Embryonic facial prominence (tissue), 1 donor: ENCODE measurements around the gene TBX4.

Experiments used
- DNase-seq: peaks from one replicate; pipeline ENCODE4 v3.0.0-alpha.2; 2016; ENCODE audit errors: extremely low spot score

Gene TBX4

DNA sequence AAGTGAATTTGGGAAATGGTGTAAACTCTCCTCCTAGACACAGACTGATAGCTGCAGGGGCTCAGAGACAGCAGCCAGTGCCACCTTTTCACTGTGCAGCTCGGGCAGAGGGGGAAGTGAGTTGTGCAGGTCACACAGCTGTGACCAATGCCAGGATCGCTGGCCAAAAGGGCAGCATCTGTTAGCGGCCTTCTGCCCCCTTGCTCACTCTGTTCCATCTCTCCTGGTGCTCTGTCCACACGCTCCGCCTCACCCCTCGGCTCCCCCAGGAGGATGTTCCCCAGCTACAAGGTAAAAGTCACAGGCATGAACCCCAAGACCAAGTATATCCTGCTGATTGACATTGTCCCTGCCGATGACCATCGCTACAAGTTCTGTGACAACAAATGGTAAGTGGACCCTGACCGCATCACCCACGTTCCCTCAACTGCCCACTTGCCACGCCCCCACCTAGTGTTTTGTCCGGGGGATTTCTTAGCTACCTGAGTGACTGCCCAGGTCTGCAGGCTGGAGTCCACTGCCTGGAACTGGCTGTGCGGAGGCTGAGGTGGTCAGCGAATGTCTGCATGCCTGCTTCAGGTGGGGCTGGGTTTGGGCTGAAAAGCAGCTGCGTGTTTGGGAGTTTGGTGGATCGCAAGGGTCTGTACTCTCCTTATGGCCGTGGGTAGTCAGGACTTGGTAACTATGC lies 13.5 kb downstream of the TBX4 start:
- DNase-seq = no peak

DNA sequence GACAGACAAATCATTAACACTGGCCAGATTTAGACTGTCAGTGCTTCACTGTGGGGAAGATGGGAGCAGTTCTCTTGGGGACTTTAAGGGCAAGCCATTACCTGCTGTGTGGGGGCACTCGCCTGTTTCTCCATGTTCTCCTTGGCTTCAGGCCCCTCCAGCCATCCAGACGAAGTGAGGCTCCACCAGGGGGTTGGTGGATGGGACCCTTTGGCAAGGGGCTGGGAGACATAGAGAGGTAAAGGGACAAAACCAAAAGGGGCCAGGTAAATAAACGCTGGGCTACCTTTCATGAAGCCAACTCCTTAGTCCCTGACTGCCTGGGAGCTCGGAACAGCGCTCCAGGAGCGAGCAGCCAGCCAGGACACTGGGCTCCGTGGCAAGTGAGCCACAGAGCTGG lies 14.0 kb downstream of the TBX4 start:
- DNase-seq = no peak

DNA sequence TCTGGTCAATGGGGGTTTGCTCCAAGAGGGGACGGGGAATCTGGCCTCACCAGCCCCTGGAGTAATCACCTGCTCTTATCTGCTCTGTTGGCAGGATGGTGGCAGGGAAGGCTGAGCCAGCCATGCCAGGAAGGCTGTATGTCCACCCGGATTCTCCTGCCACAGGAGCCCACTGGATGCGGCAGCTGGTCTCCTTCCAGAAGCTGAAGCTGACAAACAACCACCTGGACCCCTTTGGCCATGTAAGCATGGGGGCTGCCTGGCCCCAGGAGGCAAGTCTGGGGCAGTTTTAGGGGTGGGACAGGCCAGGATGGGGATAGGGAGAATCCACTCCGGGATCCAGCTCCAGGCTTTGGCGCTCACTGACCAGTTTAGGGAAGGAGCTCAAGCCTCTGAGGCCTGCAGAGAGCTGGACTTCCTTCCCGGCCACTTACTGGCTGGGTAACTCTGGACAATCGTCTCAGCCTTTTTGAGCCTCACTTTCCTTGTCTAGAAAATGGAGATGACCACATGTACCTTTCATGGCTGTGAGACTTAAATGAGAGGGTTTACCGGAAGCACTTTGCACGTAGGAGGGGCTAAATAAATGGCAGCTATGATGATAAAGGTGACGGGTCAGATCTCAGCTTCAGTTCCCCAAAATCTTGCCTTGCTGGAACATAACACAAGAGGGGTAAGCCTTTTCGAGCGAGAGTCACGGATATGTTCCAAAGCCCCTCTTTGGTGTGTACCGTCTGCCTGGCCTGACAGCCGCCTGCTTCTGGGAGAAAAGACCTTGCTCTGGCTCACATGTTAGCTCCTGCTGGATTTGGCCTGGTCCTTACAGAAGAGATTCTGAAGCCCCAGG lies 15.4 kb downstream of the TBX4 start:
- DNase-seq = no peak

DNA sequence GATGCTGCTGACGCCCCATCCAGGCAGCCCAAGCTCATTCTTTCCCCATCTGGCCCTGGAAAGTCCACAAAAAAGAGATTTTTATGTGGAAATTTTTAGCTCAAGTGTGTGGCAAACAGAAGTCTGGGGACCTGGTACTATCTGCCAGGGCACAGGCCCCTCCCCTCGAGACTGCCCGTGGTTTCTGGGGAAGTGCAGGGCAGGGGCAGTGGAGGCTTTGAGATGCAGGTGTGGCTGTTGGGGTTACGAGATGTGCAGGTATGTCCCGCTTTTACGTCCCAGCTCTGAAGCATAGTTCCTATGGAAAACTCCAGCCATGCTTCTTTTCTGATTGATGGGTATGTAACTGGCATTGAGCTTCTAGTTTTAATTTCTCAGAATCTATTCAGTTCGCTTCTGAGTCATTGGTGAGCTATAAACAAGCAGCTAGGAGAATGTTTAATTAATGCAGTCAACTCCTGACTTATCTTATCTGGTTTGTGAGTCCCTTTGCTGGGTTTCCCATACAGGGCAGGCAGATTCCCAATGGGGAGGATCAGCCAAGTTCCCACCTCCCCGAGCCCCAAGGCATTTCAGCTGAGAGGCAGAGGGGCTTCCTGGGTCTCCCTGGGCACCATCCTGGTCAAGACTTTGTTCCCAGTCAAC lies 16.2 kb downstream of the TBX4 start:
- DNase-seq = no peak

DNA sequence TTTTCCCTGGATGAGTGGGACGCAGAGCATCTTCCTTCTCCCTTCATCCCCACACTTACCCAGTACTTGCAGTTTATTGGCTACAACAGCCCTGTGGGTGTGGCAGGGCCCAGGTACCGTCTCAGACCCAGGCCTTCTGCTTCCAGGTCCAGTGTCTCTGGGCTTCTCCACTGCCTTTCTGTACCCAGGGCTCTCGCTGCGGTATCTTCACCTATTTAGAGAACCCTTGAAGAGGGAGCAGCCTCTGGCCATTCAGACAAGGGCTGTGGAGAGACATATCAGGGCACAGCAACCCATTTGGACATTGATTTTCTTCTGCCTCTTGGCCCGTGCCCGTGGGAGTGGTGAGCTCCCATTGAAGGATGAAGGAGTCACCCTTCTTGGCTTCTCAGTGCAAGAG lies 17.3 kb downstream of the TBX4 start:
- no peak for DNase-seq

DNA sequence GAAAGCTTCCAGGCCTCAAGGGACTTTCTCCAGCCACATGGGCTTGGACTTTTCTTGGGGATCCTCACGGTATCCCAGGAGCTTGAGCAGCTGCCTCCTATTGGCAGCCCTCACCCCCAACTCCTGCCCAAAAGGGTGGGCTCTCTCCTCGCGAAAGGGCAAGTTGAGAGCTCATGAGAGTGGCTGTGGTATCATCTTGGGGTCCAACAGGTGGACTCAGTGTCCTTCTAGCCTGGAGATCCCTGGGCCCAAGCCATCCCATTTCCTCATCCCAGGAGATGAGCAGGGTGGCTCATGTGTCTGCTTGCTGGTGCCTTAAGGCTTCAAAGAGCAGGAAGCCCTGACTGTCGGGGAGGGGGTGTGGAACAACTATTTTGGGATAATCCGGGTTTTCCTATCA lies 17.7 kb downstream of the TBX4 start:
- DNase-seq = no peak

DNA sequence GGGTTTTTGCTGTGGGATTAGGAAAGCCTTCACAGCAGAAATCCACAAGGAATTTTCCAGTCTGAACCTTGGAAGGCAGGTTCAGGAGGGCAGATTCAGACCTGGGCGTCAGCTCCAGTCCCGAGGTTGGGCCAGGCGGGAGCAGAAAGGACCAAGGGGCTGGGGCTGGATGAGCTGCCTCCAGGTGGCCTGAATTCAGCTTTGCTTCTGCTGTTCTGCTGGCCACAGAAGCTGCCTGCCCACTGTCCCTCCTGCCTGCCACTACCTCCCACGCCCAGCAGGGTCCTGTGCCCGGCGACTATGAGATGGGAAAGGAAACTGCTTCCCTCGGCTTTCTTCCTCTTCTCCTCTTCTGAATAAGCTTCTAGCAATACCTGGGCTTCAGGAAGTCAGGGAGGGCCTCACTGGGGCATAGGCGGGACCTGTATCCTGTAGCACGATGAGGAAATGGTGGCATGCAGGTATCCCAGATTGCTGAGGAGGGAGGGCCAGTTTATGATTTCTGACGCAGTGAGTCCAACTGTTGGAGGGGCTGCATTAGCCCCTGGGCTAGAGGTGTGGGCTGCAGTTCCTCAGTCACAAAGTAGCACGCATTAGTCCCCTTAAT lies 18.4 kb downstream of the TBX4 start:
- no peak for DNase-seq

DNA sequence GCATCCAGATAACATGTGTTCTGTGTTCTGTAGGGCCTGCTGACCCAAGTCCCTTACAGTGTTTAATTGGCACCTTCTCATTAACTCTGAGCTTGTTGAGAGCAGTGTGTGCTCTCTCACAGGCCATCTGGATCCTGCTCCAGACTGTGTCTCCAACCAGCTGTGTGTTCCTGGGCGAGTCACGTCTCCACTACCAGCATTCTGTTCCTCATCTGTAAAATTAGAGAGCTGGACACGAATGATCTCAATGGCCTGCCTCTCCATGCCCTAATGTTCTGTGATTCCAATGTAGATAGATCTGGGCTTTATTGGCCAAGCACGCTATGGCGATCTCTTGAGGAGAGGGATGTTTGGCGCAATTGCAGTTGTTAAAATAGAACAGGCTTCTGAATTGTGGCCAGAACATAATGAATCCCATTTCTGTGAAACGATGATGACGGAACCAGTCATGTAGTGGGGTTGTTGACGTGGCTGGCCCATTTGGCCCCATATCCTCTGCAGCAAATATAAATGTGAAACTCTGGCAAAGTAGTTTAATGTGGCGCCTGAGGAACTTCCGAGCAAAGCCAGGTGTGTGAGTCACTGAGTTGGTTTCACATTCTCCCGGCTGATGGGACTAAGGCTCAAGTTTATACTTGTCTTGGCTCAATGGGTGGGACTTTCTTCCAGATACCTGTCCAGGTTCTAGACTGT lies 22.2 kb downstream of the TBX4 start:
- no peak for DNase-seq

DNA sequence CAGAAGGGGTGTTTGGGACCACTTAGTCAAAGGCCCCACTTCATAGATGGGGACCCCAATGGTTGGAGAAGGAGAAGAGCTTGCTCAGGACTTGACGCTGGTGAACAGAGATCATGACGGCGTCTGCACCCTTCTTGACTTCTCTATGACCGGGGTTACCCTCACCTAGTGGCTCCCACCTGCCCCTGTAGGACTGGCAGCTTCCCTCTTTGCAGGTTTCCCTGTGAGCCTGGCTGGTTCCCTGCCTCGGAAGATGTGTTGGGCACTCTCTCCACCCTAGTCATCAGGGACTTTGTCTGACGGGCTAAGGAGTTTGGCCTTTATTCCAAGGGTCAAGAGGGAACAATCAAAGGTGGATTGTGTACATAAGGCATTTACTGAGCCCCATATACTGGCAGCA lies 22.7 kb downstream of the TBX4 start:
- no peak for DNase-seq

DNA sequence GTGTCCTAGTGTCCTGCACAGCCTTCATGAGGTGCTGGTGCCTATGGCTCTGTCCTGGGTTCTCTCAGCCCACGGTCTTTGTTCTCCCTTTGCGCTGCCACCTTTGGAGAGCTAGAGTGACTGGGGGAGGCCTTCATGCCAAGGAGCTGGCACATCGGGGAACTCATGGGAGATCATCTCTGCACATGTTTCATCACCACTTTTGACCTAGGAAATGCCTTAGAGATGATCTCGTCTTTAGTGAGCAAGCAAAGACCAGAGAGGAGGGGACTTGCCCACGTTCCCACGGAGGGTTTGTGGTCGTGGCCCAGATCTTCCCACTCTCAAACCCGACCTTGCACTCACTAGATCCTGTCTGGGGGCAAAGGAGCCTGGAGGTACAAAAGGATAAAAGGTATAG lies 23.5 kb downstream of the TBX4 start:
- no peak for DNase-seq

DNA sequence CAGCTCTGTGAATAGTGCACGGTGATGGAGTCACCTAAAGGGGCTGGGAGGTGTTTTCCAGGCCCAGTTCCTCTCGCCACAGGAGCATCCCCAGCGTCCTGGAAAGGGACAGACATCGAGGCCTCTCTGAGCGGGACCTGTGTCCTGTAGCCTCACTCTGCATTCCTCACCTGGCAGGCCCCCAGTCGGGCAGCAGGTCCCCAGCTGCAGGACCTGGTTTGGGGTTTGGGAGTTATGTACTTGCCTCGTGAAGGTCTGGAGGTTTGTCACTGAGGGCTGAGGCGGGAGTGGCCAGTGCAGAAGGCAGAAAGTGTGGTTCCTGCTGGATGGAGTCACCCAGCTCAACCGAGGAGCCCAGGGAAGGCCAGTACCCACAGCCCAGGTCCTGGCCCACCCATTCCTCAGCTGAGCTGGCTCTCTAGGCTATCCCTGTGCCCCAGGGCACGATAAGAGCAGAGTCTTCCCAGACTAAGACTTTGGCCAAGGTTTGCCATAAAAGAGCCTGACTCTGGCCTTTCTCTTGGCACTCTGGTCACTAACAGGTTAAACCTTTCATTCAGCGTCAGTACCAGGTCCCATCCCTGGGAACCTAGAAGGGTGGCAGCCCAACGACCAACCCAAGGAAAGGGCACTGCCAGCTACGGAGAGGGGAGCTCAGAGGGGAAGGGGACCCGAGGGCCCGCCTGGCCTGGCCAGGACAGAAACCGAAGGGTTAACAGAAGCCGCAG lies 24.4 kb downstream of the TBX4 start:
- DNase-seq = no peak

DNA sequence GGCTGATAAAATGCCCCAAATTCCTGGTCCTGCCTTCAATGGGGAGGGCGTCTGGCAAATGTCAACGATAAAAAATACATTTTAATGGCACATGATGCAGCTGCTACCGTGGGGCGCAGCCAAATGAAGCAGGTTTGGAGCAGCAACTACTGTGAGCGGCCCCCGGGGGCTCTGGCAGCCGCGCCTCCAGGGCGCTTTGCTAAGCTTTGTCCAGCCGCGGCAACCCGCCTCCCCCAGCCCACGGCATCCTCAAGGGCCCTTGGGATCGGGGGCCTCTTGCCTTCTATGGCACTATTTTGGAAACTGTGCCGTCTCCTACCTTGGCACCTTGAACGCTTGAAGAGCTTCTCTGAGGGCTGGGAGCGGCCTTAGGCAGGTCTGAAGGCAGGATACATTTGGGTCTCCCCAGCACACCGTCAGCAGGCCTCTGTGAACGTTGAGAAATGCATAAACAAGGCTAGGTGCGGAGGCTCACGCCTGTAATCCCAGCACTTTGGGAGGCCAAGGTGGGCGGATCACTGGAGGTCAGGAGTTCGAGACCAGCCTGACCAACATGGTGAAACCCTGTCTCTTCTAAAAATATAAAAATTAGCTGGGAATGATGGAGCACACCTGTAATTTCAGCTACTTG lies 25.1 kb downstream of the TBX4 start:
- DNase-seq = no peak

DNA sequence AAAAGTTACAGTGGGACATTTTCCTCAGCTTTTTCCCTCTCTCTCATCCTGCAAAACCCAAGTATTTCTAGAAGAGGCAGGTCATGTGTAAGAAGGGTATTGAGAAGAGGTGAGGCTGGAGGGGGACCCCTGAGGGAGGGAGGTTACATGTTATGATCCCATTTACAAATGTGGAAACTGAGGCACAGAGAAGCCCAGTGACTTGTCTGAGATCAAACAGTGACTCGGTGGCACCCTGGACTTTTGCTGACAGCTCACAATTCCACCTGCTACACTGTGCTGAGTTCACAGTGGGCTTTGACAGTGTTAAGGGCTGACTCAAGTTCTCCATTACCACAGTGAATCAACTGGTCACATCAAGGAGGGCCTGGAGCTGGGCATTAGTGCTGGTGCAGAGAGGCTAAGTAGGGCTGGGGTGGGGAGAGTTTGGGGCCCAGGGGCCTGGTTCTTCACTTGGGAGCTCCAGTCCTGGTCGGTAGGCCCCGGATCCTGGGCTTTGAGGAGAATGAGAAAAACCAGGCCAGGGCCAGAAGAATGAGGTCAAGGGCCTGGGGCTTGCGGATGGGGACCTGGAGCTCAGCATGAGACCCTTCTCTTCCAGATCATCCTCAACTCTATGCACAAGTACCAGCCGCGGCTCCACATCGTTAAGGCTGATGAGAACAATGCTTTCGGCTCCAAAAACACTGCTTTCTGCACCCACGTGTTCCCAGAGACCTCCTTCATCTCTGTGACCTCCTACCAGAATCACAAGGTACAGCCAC lies 26.0 kb downstream of the TBX4 start:
- DNase-seq = no peak

DNA sequence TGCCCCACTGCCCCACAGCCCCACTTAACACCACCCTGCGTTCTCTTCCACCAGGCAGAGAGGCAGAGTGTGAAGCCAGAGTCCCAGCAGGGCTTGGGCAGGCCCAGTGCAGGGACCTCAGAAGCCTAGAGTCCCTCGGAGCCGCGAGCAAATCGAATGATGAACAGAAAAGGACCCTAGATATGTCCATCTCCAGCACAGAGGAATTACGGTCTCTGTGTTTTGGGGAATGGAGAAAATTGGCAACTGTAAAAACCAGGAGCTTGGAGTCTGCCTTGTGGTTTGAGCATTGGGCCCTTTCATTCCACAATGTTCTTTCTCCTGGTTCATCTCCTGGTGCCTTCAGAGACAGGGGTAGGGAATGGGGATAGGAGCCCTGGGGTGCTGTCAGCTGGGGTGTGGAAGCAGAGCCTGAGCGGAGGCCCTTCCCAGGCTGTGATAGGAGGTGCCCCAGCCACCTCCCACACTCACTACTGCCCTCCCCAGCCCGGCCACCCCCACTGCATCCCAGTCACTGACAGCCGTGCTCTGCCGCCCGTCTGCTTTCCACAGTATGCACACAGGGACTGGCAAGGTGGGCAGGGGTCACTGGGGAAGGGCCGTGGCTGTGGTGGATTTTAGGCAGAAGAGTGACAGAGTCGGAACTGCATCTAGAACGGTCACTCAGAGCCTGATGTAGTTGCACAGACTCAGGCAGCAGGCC lies 26.7 kb downstream of the TBX4 start:
- no peak for DNase-seq

DNA sequence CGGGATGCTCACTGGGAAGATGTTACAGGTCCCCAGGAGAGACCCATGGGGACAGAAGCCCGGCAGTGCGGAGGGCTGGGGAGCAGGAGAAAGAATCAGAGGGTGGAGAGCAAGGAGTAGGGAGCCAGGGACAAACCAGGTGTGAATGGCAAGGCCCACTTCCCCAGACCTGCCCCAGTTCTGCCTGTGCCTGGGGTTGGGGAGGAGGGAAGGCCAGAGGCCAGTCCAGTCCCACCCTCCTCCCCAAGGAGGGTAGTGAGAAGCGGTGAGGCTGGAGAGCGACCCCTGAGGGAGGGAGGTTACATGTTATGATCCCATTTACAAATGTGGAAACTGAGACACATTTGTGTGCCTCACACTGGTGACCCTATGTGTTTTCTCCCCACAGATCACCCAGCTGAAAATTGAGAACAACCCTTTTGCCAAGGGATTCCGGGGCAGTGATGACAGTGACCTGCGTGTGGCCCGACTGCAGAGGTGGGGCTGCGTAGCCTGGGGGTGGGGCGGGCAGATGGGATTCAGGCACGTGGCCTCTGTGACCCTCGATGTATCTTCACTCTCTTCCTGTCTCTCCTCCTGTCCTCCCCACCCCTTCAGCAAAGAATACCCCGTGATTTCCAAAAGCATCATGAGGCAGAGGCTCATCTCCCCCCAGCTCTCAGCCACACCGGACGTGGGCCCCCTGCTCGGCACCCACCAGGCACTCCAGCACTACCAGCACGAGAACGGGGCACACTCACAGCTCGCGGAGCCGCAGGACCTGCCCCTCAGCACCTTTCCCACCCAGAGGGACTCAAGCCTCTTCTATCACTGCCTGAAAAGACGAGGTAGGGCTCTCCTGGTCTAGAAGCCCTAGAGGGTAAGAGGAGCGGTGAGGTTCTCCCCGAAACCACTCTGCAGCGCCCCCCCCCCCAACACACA lies 27.5 kb downstream of the TBX4 start:
- DNase-seq = no peak

DNA sequence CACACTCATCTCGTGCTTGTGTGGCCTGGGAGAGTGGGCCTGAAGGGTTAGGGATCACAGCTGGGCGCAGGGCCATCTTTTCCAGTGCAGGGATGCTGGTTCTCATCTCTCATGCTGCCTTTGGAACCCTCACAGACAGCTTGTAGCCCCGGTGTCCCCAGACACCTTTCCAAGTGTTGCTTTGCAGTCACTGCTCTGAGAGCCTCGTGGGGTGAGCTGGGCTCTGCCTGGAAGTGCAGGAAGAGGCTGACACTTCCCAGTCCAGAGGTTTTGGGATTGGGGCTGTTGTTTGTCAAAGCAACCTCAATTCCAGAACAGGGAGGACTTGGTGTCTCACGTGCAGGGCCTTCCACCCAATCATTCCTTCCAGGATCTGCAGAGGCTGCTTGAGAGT lies 28.2 kb downstream of the TBX4 start:
- no peak for DNase-seq

DNA sequence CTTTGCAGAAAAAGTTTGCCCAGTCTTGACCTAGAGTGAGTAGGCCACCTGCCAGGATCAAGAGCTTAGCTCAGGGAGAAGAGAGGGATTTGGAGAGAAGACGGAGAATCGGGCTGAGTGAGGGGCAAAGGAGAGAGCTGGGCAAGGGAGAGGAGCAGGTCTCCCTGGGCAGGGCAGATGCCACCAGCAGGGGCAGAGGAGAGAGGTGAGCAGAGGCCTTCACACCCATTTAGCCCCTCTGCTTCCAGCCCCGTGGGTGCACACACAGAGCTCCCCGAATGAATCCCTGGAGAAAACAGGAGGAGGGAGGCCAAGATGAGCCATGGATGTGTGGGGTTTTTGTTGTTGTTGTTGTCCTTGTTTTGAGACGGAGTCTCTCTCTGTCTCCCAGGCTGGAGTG lies 29.2 kb downstream of the TBX4 start:
- DNase-seq = no peak

DNA sequence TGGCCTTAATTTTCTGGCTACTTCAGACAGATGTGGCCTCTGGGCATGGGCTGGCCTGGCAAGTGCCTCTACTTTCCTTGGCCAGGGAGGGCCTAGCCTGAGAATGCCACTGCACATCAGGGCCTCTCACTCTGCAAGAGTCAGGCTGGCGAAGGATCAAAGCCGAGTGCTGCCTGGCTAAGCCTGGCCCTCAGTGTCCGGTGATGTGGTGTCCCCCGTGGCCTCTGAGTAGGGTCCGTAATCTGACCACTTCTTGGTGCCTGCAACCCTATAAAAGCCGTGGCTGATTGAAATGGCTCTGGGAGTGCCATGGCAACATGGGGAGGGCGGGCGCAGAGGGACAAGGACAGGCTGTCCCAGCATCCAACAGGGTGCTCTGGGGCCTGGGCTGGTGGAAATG lies 30.2 kb downstream of the TBX4 start:
- no peak for DNase-seq
